GM19397 (cell line): ENCODE measurements around the gene GAREM2.
"Not testable (repeated sequence)": the region's sequence is repeated elsewhere in the genome, so short reads cannot be mapped to it uniquely, and the experiment has no call there.

ENCODE experiments used
- ATAC-seq: cut with Tn5 transposase; IDR thresholded peaks from one replicate; pipeline ENCODE4 v1.9.1; 2021; ENCODE audit warnings: mild to moderate bottlenecking, moderate library complexity; ENCODE audit not compliant: unreplicated experiment

The GAREM2 gene

GRCh38 chr2:26172871-26173775 lies at the start of gene GAREM2:
GAREM2 (plus strand) TSS chr2:26173088; CDS start chr2:26173221, 133 bp downstream.
- ATAC-seq, result no peak

DNA sequence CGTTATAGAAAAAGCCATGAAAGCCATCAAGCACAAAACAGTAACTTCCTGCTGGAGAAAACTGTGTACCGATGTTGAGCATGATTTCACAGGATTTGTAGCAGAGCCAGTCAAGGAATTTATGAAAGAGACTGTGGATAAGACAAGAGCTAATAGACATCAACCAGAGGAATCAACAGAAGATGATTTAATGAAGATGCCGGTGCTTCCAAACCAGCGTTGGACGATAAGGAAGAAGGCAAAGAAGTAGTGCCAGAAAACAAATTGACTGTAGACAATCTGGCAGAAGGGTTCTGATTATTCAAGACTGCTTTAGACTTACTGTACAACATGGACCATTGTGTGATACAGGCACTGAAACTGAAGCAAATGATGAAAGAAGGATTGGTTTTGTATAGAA lies 49.5 kb upstream of the GAREM2 start:
- ATAC-seq, result no peak

DNA sequence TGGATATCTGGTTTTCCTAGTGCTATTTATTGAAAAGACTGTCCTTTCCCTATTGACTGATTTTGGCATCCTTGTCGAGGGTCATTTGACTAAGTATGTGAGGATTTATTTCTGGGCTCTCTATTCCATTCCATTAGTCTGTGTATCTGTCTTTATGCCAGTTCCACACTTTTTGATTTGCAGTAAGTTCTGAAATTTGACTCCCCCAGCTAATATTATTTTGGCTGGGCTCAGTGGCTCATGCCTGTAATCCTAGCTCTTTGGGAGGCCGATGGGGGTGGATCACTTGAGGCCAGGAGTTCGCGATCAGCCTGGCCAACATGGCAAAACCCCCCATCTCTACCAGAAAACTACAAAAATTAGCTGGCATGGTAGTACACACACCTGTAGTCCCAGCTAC lies 46.8 kb upstream of the GAREM2 start:
- no peak for ATAC-seq

- ATAC-seq, result no peak
Measured at GRCh38 chr2:26128176-26128575, 44.7 kb upstream of the GAREM2 start.

DNA sequence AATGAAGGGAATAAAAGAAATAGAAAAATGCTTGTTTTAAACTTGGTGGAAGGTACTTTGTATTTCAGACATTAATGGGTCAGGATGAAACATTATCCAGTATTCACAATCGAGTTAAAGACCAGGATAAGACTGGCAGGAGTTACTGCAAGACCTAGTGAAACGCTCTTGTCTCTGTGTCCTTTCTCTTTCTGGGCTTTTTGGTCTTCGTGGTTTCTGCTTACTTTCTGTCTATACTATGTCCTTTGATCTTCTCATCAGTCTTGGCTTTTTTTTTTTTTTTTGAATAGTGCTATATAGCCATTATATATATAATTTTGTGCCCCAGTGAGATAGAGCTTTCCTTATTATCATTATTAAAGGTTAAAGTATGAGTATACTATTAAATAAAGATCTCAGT lies 42.1 kb upstream of the GAREM2 start:
- no peak for ATAC-seq

DNA sequence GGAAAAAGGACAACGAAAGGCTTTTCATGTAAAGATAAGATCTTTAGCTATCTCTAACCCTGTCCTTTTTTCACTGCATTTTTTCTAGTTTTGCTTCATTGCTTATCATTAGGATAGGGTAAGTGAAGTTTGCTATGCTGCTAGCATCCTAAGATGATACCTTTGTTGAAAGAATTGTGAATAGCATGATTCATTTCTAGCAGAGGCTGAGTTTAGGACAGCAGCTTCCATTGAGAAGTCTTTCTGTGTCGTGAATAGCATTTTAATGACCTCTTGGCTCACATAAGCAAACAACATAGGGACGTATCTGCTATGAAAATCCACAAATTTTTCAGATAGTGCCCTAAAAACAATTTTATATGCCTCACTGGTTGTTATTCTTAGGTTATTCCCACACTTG lies 36.4 kb upstream of the GAREM2 start:
- ATAC-seq, result no peak

- no peak for ATAC-seq
Measured at GRCh38 chr2:26139269-26140183, 33.4 kb upstream of the GAREM2 start.

DNA sequence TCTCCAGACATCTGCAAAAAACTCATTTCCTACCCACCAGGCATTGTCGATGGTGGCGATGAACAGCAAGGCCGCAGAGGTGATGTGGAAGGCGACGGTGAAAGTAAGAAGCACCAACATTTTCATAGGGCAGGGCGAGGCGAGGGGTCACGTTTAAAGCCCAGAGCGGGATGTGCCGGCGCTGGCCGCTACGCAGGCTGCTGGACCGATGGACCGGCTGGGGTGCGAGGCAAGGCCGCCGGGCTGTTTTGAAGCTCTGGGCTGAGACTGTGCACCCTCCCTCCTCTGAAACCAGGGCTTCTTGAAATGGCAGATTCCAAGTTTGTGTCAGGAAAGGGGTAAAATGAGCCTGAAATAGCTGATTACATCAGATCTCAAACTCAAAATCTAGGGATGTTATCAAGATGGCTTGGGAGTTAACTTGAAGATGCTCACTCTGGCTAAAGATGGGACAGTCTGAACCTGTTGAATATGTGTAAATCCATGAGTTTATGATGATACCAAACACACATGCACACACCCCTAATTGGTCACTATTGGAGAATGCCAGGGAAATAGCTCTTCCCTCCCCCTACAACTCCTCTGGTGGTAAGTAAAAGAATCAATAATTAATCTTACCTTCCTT lies 31.6 kb upstream of the GAREM2 start:
- ATAC-seq, result no peak

DNA sequence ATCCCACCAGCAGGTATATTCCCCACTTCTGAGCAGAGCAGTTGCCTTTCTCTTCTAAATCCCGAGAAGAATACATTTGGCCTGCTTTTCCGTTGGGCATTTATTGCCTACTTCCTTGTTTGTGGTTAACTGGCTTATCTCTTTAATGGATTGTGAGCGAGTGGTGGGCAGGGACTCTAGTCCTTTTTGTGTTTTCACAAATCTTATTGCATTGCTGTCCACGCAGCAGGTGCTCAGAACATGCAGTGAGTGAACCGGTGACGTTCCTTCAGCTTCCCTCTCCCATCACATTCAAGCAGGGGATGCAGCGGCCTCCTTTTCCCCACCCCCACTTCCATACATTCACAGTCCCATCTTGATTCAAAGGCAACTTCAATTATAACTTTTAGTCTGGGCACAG lies 28.9 kb upstream of the GAREM2 start:
- no peak for ATAC-seq

- no peak for ATAC-seq
Measured at GRCh38 chr2:26144953-26145680, 27.8 kb upstream of the GAREM2 start.

- no peak for ATAC-seq
Measured at GRCh38 chr2:26148501-26148900, 24.4 kb upstream of the GAREM2 start.

DNA sequence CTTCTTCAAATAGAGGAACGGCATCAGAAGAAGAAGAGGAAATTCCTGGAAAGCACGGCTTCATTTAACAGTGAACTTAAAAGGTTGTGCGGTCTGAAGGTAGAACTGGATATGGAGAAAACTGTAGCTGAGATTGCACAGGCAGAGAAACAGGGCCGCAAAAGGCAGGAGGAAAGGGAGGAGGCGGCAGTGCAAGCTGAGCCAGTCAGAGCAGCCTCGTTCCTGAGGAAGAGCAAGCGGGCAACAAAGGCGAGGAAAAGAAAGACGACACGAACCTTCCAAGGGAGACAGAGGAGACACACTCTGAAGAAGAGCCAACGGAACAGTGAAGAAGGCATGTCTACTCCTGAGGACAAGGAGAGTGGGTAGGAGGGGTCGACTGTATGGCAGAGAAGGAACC lies 22.6 kb upstream of the GAREM2 start:
- ATAC-seq, result no peak

GRCh38 chr2:26157580-26157979 lies 15.3 kb upstream of the GAREM2 start:
- ATAC-seq, result no peak

GRCh38 chr2:26161926-26162325 lies 11.0 kb upstream of the GAREM2 start:
- ATAC-seq, result no peak

- no peak for ATAC-seq
Measured at GRCh38 chr2:26162963-26163362, 9.9 kb upstream of the GAREM2 start.

GRCh38 chr2:26164231-26164630 lies 8.7 kb upstream of the GAREM2 start:
- no peak for ATAC-seq

- no peak for ATAC-seq
Measured at GRCh38 chr2:26164641-26165211, 8.2 kb upstream of the GAREM2 start.

DNA sequence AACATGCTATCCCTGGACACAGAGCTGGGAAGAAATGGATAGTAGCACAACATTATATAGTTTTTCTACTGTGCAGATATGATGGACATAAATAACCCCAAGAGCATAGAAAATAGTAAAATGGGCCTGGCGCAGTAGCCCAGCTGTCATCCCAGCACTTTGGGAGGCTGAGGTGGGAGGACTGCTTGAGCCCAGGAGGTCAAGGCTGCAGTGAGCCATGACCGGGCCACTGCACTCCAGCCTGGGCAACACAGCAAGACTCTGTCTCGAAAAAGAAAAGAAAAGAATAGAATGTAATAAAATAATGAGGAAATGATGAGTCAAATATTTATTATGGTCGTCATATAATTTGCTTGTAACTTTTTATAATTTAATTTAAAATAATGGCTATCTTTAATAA lies 7.5 kb upstream of the GAREM2 start:
- ATAC-seq, result no peak

GRCh38 chr2:26166541-26166940 lies 6.3 kb upstream of the GAREM2 start:
- ATAC-seq, result not testable (repeated sequence)

- ATAC-seq, result no peak
Measured at GRCh38 chr2:26168785-26169184, 4.1 kb upstream of the GAREM2 start.
